Vagina (tissue), 2 donors: ENCODE measurements around the gene ANKRD63.

ENCODE experiments used
- POLR2A ChIP-seq, 2 donors: fragments of 450-650 bp; IDR thresholded peaks; one replicate each; pipeline ENCODE4 v1.6.1; 2017; ENCODE audit warnings: antibody characterized with exemption in 2 of 2, mild to moderate bottlenecking in 2 of 2, moderate library complexity in 2 of 2
- TF ChIP-seq, protein P1 (sequence below), 3 experiments: fragments of 450-650 bp in 2 of 3; fragments of 200-600 bp in 1 of 3; sonication (generic) in 1 of 3; IDR thresholded peaks; one replicate each; pipeline ENCODE4 v1.5.1; 2017 to 2019; ENCODE audit warnings: antibody characterized with exemption in 3 of 3, mild to moderate bottlenecking in 2 of 3, moderate library complexity in 2 of 3

DNA sequence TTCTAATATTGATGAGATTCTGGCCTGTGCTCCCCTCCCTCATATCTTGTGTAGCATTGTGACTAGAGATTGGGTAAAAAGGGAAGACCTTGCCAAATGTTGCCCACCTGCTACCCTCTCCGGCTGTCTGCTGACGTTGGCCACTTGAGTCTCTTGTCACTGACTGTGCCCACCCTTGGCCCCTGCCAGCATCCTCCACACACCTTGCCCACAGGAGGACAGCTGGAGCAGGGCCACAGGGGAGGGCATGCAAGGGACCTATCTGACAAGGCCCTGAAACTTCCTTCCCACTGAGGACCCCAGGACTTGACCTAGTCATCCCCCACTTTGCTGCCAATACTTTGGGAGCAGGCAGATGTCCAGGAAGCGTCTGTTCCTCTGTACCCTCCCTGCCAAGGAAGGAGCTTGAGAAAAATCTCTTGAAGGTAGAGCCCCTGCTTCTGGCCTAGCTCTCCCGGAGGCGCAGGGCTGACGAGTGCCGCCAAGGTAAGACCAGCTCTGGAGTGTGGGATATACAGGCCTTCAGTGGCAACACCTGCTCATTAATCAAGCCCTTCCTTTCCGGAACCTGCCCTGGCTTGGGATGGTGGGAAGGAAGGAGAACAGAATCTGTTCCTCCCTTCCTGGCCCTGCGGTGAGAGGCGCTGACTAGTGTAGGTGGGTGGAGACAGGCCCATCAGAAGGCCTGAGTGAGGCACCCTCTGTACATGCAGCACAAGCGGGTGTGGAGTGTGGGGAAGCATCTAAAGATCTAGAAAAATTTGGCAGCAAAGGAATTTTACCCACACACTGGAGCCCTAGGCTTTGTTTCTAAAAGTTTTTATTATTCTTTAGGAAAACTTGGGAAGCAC is 48.9 kb downstream of the ANKRD63 start:
- TF ChIP-seq POLR2A (IDR thresholded peaks at IDR 0.05): no peak
- TF ChIP-seq, protein P1, sequence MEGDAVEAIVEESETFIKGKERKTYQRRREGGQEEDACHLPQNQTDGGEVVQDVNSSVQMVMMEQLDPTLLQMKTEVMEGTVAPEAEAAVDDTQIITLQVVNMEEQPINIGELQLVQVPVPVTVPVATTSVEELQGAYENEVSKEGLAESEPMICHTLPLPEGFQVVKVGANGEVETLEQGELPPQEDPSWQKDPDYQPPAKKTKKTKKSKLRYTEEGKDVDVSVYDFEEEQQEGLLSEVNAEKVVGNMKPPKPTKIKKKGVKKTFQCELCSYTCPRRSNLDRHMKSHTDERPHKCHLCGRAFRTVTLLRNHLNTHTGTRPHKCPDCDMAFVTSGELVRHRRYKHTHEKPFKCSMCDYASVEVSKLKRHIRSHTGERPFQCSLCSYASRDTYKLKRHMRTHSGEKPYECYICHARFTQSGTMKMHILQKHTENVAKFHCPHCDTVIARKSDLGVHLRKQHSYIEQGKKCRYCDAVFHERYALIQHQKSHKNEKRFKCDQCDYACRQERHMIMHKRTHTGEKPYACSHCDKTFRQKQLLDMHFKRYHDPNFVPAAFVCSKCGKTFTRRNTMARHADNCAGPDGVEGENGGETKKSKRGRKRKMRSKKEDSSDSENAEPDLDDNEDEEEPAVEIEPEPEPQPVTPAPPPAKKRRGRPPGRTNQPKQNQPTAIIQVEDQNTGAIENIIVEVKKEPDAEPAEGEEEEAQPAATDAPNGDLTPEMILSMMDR (IDR thresholded peaks at IDR 0.05): no peak
